GM23248 (cell line): ENCODE data around the gene SMYD3. TPM values are rescaled to one million over a fixed set of nuclear protein-coding genes. Genes with fewer than 3 reads are reported as not detected.

Experiments used
- DNase-seq: peaks from one replicate; pipeline ENCODE4 v3.0.0-alpha.2; 2015
- H2AFZ ChIP-seq: fragments of 200-600 bp; sonication (generic); 2 replicates; pipeline ENCODE4 v1.6.1; 2016; ENCODE audit warnings: antibody characterized with exemption
- H3F3A ChIP-seq: fragments of 200-600 bp; sonication (generic); 2 replicates; pipeline ENCODE4 v1.6.1; 2016; ENCODE audit warnings: mild to moderate bottlenecking, antibody characterized with exemption, mixed run types; ENCODE audit not compliant: insufficient read depth
- H3K27ac ChIP-seq: fragments of 200-600 bp; sonication (generic); 2 replicates; pipeline ENCODE4 v1.5.1; 2016; ENCODE audit warnings: mild to moderate bottlenecking
- H3K27me3 ChIP-seq: fragments of 200-600 bp; sonication (generic); replicated peaks from 2 replicates; pipeline ENCODE4 v1.6.1; 2016; ENCODE audit warnings: mild to moderate bottlenecking; ENCODE audit not compliant: insufficient read depth
- H3K36me3 ChIP-seq: fragments of 200-600 bp; sonication (generic); 2 replicates; pipeline ENCODE4 v1.6.1; 2016; ENCODE audit warnings: low read depth, mild to moderate bottlenecking
- H3K4me1 ChIP-seq: fragments of 200-600 bp; sonication (generic); 2 replicates; pipeline ENCODE4 v1.6.1; 2016; ENCODE audit warnings: mild to moderate bottlenecking; ENCODE audit not compliant: insufficient read depth
- H3K4me2 ChIP-seq: fragments of 200-600 bp; sonication (generic); one replicate; pipeline ENCODE4 v1.6.1; 2016; ENCODE audit warnings: mild to moderate bottlenecking; ENCODE audit not compliant: unreplicated experiment
- H3K4me3 ChIP-seq: fragments of 200-600 bp; sonication (generic); 2 replicates; pipeline ENCODE4 v1.5.1; 2016; ENCODE audit warnings: mild to moderate bottlenecking
- H3K79me2 ChIP-seq: fragments of 200-600 bp; sonication (generic); 2 replicates; pipeline ENCODE4 v1.6.1; 2016; ENCODE audit warnings: mild to moderate bottlenecking; ENCODE audit not compliant: insufficient read depth
- H3K9ac ChIP-seq: fragments of 200-600 bp; sonication (generic); 2 replicates; pipeline ENCODE4 v1.6.1; 2016; ENCODE audit warnings: mild to moderate bottlenecking
- H3K9me2 ChIP-seq: fragments of 200-600 bp; sonication (generic); 2 replicates; pipeline ENCODE4 v1.6.1; 2016; ENCODE audit warnings: mixed run types, mild to moderate bottlenecking, moderate library complexity; ENCODE audit not compliant: insufficient read depth
- H3K9me3 ChIP-seq: fragments of 200-600 bp; sonication (generic); one replicate; pipeline ENCODE4 v1.6.1; 2017; ENCODE audit warnings: low read depth
- H4K20me1 ChIP-seq: fragments of 200-600 bp; sonication (generic); 2 replicates; pipeline ENCODE4 v1.6.0; 2016; ENCODE audit not compliant: insufficient read depth
- EZH2 ChIP-seq: fragments of 200-600 bp; sonication (generic); IDR thresholded peaks from 2 replicates; pipeline ENCODE4 v1.6.1; 2018; ENCODE audit warnings: antibody characterized with exemption, mild to moderate bottlenecking; ENCODE audit not compliant: insufficient read depth, poor library complexity, severe bottlenecking
- EZH2phosphoT487 ChIP-seq: fragments of 200-600 bp; sonication (generic); IDR thresholded peaks from 2 replicates; pipeline ENCODE4 v1.6.1; 2018; ENCODE audit warnings: antibody characterized with exemption, moderate library complexity, mild to moderate bottlenecking, low read depth; ENCODE audit not compliant: insufficient read depth
- WGBS, 2 experiments: methylation state at CpG; one replicate each; pipeline ENCODE4 v1.1.6; 2015 to 2017; ENCODE audit warnings: low lambda C conversion rate in 2 of 2, low coverage in 1 of 2; ENCODE audit errors: missing lambda C conversion rate in 2 of 2; 5-methylcytosine and 5-hydroxymethylcytosine counted together
- in situ Hi-C: fragments of 300-500 bp; cut with MboI; formaldehyde crosslinking; loops from 2 replicates; pipeline ENCODE4 v1.15.0; 2020
- polyA plus RNA-seq: library from polyadenylated mRNA; unstranded; fragments of >200 nt; fragmentation: Nextera tagmentation; extraction: Ambion mirVana; gene quantifications from 2 replicates; pipeline ENCODE4 v1.2.1, GENCODE V29; 2016
- total RNA-seq: library from RNA; depleted of rRNA; stranded (reverse); fragments of >200 nt; shearing (Covaris generic); gene quantifications from 2 replicates; pipeline ENCODE4 v1.2.3, GENCODE V29; 2014

The SMYD3 gene
- total and polyA plus RNA-seq, 2 experiments from 2014 or later = 32.1 to 44.8 TPM

- no peaks in the 10 kb centered on the region for H3K79me2 ChIP-seq
- 75 to 78% methylated on average over 9 to 10 of the region's 10 CpGs for WGBS, 2 experiments
- H2AFZ ChIP-seq = no peak overlapping the region
- no peak overlapping the region for H3K9ac ChIP-seq
- H3F3A ChIP-seq = peaks cover 30% of the 10 kb centered on the region
- H3K9me2 ChIP-seq = no peaks in the 10 kb centered on the region
- H3K27me3 ChIP-seq = no peaks in the 10 kb centered on the region
- TF ChIP-seq EZH2 (no peak), EZH2phosphoT487 (no peak)
- peaks cover 30% of the 10 kb centered on the region for H3K4me1 ChIP-seq
- no peaks in the 10 kb centered on the region for H3K9me3 ChIP-seq
- no peak overlapping the region for H3K4me3 ChIP-seq
- in situ Hi-C loops = no loop called here
- no peak for DNase-seq
- H3K36me3 ChIP-seq = no peaks in the 10 kb centered on the region
- no peak overlapping the region for H3K4me2 ChIP-seq
- H4K20me1 ChIP-seq = no peaks in the 10 kb centered on the region
- no peak overlapping the region for H3K27ac ChIP-seq
These were observed 643.4 kb downstream of the SMYD3 start for GRCh38 chr1:245863566-245864184.

- Histone ChIP-seq H3F3A (peaks cover 35% of the 10 kb centered on the region), H3K4me2 (no peak overlapping the region), H3K79me2 (no peaks in the 10 kb centered on the region), H3K27ac (no peak overlapping the region), H3K9me3 (no peaks in the 10 kb centered on the region), H4K20me1 (no peaks in the 10 kb centered on the region), H3K36me3 (no peaks in the 10 kb centered on the region), H3K27me3 (no peaks in the 10 kb centered on the region), H3K4me3 (no peak overlapping the region), H2AFZ (no peak overlapping the region), H3K4me1 (peaks cover 35% of the 10 kb centered on the region), H3K9me2 (no peaks in the 10 kb centered on the region), H3K9ac (no peak overlapping the region)
- in situ Hi-C loops = no loop called here
- DNase-seq = no peak
- TF ChIP-seq EZH2phosphoT487 (no peak), EZH2 (no peak)
- 81% methylated on average over 6 of the region's 6 CpGs for WGBS, 2 experiments
These were observed 644.1 kb downstream of the SMYD3 start for GRCh38 chr1:245862812-245863540.

- no peak overlapping the region for H3K4me3 ChIP-seq
These were observed 646.2 kb downstream of the SMYD3 start for GRCh38 chr1:245860657-245861544.

GRCh38 chr1:245859493-245860114 is 647.5 kb downstream of the SMYD3 start:
- peak overlapping the region; percentile 55 for H3K9ac ChIP-seq
- no peaks in the 10 kb centered on the region for H4K20me1 ChIP-seq

More at GRCh38 chr1:245860657-245861544, 646.2 kb downstream of the SMYD3 start:
- H3F3A ChIP-seq = peaks cover 42% of the 10 kb centered on the region
- H3K4me1 ChIP-seq = peaks cover 48% of the 10 kb centered on the region
- no peaks in the 10 kb centered on the region for H3K9me3 ChIP-seq
- peak overlapping the region; percentile 55 for H3K9ac ChIP-seq
- TF ChIP-seq EZH2phosphoT487 (no peak), EZH2 (no peak)
- H3K9me2 ChIP-seq = no peaks in the 10 kb centered on the region
- 24 to 26% methylated on average over 8 of the region's 8 CpGs for WGBS, 2 experiments
- peak overlapping the region; percentile 20 for H3K4me2 ChIP-seq
- H3K27ac ChIP-seq = peak overlapping the region; percentile 79
- no peaks in the 10 kb centered on the region for H3K79me2 ChIP-seq
- in situ Hi-C loops = no loop called here
- no peaks in the 10 kb centered on the region for H3K36me3 ChIP-seq
- DNase-seq = peak; percentile 74
- no peak overlapping the region for H2AFZ ChIP-seq
- H3K27me3 ChIP-seq = no peaks in the 10 kb centered on the region
- no peaks in the 10 kb centered on the region for H4K20me1 ChIP-seq

More at GRCh38 chr1:245859493-245860114, 647.5 kb downstream of the SMYD3 start:
- peak overlapping the region; percentile 79 for H3K27ac ChIP-seq
- peaks cover 51% of the 10 kb centered on the region for H3K4me1 ChIP-seq
- H3K9me2 ChIP-seq = no peaks in the 10 kb centered on the region
- H3K27me3 ChIP-seq = no peaks in the 10 kb centered on the region
- no peak overlapping the region for H3K4me3 ChIP-seq
- peak overlapping the region; percentile 27 for H3K4me2 ChIP-seq
- H2AFZ ChIP-seq = no peak overlapping the region
- H3K79me2 ChIP-seq = no peaks in the 10 kb centered on the region
- no peak for TF ChIP-seq EZH2phosphoT487
- TF ChIP-seq EZH2 = no peak
- peak; percentile 77 for DNase-seq
- in situ Hi-C loops = no loop called here
- WGBS, 2 experiments = 56 to 59% methylated on average over 9 of the region's 9 CpGs
- no peaks in the 10 kb centered on the region for H3K9me3 ChIP-seq
- no peaks in the 10 kb centered on the region for H3K36me3 ChIP-seq
- H3F3A ChIP-seq = peaks cover 42% of the 10 kb centered on the region
